Epithelial cell of prostate (primary cell): Measurements from ENCODE around the gene TRANK1.
A peak's percentile ranks its signal among the peaks of the same experiment; 100 is the strongest.
"Not testable (repeated sequence)": the region's sequence is repeated elsewhere in the genome, so short reads cannot be mapped to it uniquely, and the experiment has no call there.

Experiments
- DNase-seq: peaks from one replicate; pipeline ENCODE4 v3.0.0-alpha.2; 2011; ENCODE audit warnings: low read depth, low spot score
- H3K27ac ChIP-seq: fragments of 450-650 bp; 2 replicates; pipeline ENCODE4 v1.5.1; 2017; ENCODE audit warnings: mild to moderate bottlenecking

TRANK1 gene

DNA sequence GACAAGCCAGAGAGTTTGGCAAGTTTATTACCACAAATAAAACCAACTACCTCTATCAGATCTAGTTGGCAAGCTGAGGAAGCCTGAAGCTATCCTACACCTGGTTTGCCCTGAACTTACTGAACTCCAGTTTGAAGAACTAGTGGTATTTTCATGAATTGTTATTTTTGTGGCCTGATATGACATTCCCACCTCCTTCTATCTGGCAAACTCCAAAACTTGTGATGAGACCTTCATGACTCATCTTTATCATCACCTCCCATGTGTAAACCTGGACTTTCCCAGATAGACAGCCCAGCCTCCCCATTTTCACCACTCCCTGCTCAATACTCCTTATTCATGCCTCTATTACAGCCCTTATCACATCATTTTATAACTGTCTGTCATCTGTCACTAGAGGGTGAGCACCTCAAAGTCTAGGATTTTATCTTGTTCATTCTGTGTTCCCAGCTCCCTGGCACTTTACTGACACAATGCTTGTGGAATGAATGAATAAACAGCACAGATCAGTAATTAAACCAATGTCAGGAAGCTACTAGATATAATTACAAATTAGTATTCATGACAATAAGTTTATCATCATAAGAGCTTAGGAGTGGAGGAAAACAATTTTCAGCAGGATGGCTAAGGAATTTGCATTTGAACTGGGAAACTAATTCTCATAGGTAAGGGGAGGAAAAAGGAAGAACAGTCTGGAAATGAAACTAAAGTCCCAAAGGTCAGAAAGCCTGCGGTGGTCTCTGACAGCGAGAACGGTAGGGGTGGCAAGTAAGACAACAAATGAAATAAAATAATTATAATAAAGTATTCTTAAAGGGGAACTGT, 13.2 kb upstream of the TRANK1 start:
- peak overlapping the region; percentile 63 for H3K27ac ChIP-seq

GRCh38 chr3:36957063-36957462, 12.2 kb upstream of the TRANK1 start:
- H3K27ac ChIP-seq: no peak overlapping the region
- DNase-seq: no peak

More for the DNA sequence above, 13.2 kb upstream of the TRANK1 start:
- peak; percentile 65 for DNase-seq

- no peak overlapping the region for H3K27ac ChIP-seq
Observed at GRCh38 chr3:36956155-36956554, 11.3 kb upstream of the TRANK1 start.

GRCh38 chr3:36954452-36955134, 9.7 kb upstream of the TRANK1 start:
- DNase-seq: no peak
- H3K27ac ChIP-seq: no peak overlapping the region

More at GRCh38 chr3:36956155-36956554, 11.3 kb upstream of the TRANK1 start:
- DNase-seq: no peak

DNA sequence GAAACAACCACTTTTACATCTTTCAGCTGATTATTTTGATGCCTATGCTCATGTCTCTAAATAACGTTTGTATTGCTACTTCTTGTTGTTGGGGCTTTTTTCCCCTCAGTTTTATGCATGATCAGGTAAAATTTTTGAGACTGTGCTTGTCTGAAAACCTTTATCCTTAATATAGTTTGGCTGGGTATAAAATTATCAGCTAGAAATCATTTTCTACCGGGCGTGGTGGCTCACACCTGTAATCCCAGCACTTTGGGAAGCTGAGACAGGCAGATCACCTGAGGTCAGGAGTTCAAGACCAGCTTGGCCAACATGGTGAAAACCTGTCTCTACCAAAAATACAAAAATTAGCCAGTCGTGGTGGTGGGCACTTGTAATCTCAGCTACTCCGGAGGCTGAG, 3.0 kb upstream of the TRANK1 start:
- DNase-seq, H3K27ac ChIP-seq: not testable (repeated sequence)

- no peak overlapping the region for H3K27ac ChIP-seq
- no peak for DNase-seq
Observed at GRCh38 chr3:36945333-36945980, 603 bp upstream of the TRANK1 start.

GRCh38 chr3:36944012-36944640, 728 bp downstream of the TRANK1 start:
- H3K27ac ChIP-seq: no peak overlapping the region
- no peak for DNase-seq

GRCh38 chr3:36943601-36944000, 1.3 kb downstream of the TRANK1 start:
- H3K27ac ChIP-seq: no peak overlapping the region
- no peak for DNase-seq

DNA sequence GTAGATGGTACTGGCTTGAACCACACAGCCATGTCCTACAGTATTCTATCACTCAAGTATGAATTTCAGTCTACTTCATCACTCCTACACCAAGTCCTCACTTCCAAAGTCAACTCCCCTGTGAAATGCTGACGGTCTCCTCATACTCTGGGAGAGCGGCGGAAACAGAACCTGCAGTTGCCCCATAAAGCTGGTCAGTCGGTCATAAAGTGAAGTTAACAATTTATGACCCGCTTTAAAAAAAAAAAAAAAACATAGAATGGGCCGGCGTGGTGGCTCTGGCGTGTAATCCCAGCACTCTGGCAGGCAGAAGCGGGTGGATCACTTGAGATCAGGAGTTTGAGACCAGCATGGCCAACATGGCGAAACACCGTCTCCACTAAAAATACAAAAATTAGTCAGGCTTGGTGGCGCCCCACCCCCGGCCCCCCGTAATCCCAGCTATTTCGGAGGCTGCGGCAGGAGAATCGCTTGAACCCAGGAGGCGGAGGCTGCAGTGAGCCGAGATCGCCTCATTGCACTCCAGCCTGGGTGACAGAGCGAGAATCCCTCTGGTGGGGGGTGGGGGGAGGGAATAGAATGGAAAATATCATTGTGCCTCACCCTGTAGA, 2.1 kb downstream of the TRANK1 start:
- no peak for DNase-seq
- H3K27ac ChIP-seq: no peak overlapping the region

DNA sequence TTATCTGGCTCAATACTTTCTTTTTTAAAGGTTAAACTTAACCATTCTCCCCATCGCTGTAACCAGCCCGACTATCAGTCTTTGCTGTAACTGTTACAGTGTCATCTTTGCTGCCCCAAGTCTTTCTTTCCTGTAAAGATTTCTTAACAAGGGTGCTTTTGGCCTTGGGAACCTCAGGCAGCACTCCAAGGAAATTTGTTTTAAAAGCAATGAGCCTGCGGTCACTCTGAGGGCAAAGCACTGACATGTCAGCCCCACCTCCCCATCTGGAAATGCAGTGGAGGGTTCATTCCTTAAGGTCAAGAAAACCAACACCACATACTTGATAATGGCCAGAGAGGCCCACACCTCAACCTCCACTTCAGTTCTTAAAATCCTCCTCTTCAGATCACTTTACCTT, 3.2 kb downstream of the TRANK1 start:
- H3K27ac ChIP-seq: no peak overlapping the region
- no peak for DNase-seq

DNA sequence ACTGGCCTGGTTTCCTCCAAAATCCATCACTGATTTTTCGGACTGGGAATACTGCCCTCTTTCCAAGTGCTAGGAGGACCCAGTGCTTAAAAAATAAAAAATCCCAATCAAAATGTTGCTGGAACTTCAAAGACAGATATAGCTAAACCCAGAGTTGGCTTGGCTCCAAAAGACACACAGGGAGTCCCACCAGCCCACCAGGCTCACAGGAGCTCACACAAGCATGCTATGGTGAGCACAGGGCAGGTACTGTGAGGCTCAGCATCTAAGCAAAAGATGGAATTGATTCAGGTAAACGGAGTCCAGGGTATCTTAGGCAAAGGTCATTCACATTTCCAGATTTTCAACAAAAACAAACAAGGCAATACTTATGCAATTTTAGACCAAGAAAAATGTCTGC, 3.7 kb downstream of the TRANK1 start:
- no peak for DNase-seq
- H3K27ac ChIP-seq: no peak overlapping the region

GRCh38 chr3:36937492-36937891, 7.4 kb downstream of the TRANK1 start:
- no peak for DNase-seq

DNA sequence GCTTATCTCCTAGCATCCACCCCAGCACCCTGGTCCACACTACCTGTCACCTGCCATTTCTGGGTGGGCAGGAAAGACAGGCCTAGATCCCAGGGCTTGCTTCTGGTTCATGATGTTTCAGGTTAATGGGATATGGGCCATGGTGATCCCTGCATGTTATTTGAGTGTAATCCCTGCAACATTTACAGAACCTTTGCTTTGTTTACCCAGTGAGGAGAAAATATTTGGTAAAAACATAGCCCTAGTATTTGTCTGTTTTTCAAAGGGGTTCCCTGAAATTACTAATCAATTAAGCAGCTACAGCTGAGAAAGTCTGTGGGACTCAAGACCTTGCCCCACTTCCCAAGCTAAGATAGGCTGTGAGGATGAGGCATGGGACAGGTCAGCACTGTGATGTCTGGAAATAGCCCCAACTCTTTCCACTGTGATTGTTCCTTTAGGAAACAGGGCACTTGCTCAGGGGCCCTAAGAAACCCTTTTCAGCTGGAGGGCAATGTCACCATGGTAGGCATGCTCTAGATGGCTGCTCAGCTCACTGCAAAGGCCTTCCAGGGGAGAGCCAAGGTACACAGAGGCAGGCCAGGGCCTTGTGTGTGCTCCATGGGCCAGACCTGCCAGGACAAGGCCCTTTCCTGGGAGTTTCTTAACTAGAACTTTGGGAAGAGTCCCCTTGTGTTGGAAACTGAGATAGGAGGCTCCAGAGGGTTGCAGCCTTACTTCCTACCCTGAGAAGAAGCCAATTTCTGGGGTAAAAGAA, 11.1 kb downstream of the TRANK1 start:
- no peak for DNase-seq
- no peak overlapping the region for H3K27ac ChIP-seq

More at GRCh38 chr3:36937492-36937891, 7.4 kb downstream of the TRANK1 start:
- no peak overlapping the region for H3K27ac ChIP-seq

GRCh38 chr3:36931424-36931823, 13.4 kb downstream of the TRANK1 start:
- not testable (repeated sequence) for DNase-seq, H3K27ac ChIP-seq

DNA sequence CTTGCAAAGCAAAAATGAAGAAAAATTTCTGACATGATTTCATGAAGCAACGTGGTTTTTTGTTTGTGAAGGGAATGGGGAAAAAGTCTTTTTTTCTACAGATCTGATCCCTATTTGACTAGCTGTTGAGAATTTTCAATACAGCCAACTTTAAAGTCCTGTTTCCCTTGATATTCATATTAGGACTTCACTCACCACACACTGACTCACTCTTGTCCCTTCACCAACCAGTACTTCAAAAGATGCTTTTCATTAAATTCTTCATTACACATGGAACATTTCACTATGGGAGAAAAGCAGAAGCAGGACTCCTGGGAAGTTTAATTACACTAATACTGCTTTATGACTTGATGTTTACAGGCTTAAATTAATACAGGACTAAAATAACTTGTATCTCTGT, 16.6 kb downstream of the TRANK1 start:
- H3K27ac ChIP-seq: no peak overlapping the region

DNA sequence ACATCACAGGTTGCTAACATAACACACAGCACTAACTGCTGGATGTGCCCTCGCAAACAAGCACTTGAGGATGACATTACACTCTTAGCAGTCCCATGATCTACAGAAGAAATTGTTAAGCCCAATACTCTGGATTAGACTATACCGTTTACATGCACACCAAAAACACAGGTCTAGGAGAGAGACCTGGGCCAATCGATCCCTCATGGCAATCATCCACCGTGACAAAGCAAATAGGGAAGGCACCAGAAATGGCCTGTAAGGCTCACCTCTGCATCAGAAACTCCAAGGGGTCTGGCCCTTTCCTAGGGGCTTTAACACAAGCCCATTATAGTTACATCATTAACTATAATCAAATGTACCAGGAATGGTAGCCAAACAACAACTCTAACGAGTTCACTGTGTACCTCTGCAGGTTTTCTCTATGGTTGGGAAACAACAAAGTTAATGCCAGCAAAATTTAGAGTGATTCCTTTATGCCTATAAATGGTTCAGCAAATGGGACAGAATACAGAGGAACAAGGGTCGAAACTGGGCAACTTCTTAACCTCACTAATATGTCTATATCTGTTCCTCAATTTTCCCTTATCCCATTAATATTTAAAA, 18.5 kb downstream of the TRANK1 start:
- no peak for DNase-seq
- H3K27ac ChIP-seq: no peak overlapping the region

More for the DNA sequence above, 16.6 kb downstream of the TRANK1 start:
- no peak for DNase-seq

DNA sequence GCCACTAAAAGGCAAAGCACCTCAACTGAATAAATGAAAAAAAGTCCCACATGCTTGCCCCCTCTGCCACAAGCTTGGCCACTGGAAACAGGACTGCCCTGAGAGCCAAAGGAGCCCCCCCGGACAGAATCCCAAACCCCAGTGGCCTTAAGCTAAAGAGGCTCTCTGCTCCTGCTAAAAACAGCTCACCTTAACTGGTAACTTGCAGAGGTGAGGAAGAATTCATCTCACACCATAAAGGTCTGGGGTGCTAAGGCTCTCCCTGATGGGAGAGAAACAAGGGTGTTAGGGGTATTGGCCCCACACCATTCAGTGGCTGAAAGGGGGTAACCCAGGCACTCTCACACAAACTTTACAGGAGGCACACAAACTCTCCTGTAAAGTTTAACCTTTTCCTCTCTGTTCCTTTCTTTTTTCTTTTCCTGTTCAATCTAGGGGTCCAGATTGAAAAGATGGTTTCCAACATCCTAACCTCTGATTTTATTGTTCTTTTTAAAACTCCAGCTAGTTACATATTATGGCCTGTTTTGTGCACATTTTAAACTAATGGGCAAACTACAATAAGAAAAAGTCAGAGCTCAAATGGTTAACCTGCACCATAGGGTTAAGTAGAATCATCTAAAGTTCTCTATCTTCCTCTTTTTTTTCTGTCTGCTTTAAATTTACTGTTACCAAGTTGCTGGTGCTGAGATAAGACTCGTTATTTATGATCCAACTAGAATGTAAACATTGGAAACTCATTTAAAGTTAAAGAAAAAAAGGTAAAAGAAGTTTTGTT, 19.9 kb downstream of the TRANK1 start:
- no peak for DNase-seq
- no peak overlapping the region for H3K27ac ChIP-seq

DNA sequence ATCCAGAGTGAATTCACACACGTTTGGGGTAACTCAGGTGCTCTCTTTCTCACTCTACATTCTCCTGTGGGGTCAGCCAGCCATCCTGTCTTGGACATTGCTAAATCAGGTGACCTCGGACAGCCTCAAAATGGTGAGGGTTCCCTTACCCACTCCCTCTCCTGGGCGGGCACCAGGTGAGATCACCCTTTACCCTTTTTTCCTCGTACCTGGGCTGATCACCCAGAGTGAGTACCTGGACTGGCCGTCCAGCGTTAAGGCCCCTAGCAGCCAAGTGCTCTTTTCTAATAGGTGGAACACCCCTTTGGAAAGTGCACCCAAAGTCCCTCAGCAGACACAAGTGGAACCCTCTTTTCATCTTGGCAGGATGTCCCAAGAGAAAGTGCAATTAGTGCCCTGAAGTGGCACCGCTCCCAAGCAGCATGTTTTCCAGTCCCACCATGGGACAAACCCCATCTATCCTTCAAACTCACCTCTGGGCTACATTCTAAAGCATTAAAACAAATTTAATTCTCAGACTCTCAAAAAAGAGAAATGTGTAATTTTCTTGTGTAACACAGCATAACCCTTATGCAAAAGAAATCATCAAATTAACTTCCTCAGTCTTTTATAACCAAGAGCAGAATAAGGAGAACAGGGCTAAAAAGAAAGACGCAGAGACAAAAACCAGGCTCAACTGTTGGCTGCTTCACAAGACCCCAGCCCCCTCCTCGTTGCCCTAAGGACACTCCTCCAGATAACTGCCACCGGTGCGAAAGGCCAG, 20.7 kb downstream of the TRANK1 start:
- DNase-seq: no peak
- H3K27ac ChIP-seq: no peak overlapping the region
